Large intestine (tissue), 12 donors: ENCODE measurements around the gene STEAP1B. TPM values are rescaled to one million over a fixed set of nuclear protein-coding genes. Genes with fewer than 3 reads are reported as not detected.
"Not testable (repeated sequence)": the region's sequence is repeated elsewhere in the genome, so short reads cannot be mapped to it uniquely, and the experiment has no call there.

Experiments
- DNase-seq, 2 donors: peaks; one replicate each; pipeline versions ENCODE4 v3.0.0 to v3.0.0-alpha.2; 2013
- H3K27ac ChIP-seq: one replicate; pipeline ENCODE4 v1.5.1; 2013; ENCODE audit warnings: low read length
- H3K27me3 ChIP-seq: 2 replicates; pipeline ENCODE4 v1.6.1; 2013; ENCODE audit warnings: low read length; ENCODE audit not compliant: control insufficient read depth, insufficient read depth
- H3K36me3 ChIP-seq: 2 replicates; pipeline ENCODE4 v1.6.1; 2013; ENCODE audit warnings: low read length; ENCODE audit not compliant: control insufficient read depth, insufficient read depth
- H3K4me1 ChIP-seq: one replicate; pipeline ENCODE4 v1.6.1; 2013; ENCODE audit warnings: low read length; ENCODE audit not compliant: control insufficient read depth, insufficient read depth
- H3K4me3 ChIP-seq: one replicate; pipeline ENCODE4 v1.5.1; 2013; ENCODE audit warnings: low read length
- H3K9me3 ChIP-seq: one replicate; pipeline ENCODE4 v1.6.1; 2013; ENCODE audit warnings: mild to moderate bottlenecking, low read depth, low read length, moderate library complexity; ENCODE audit not compliant: control insufficient read depth
- WGBS: methylation state at CpG from one replicate; pipeline ENCODE4 v1.1.5; 2013; ENCODE audit warnings: low lambda C conversion rate; ENCODE audit not compliant: insufficient coverage; 5-methylcytosine and 5-hydroxymethylcytosine counted together
- long read RNA-seq, 11 donors: transcript quantifications; one replicate each; lab custom pipeline, GENCODE V29; 2026
- polyA plus RNA-seq: library from polyadenylated mRNA; unstranded; fragments of 120-200 nt; gene quantifications from one replicate; pipeline ENCODE4 v1.2.1, GENCODE V29; 2013

Gene STEAP1B
- polyA plus RNA-seq: 1.5 TPM
- long read RNA-seq, donor 1: 0 reads
- long read RNA-seq, donor 2, partial matches to known transcripts: 1,744 of 1,744 reads
- long read RNA-seq, donor 2, other reads (novel, unspliced or antisense): 0 of 1,744 reads
- long read RNA-seq, donor 3: 0 reads
- long read RNA-seq, donor 4: 0 reads
- long read RNA-seq, donor 5: 0 reads
- long read RNA-seq, donor 6: 0 reads
- long read RNA-seq, donor 7: 0 reads
- long read RNA-seq, donor 8: 0 reads
- long read RNA-seq, donor 9, partial matches to known transcripts: 1,903 of 1,903 reads
- long read RNA-seq, donor 9, other reads (novel, unspliced or antisense): 0 of 1,903 reads
- long read RNA-seq, donor 10, partial matches to known transcripts: 0 of 5 reads
- long read RNA-seq, donor 10, other reads (novel, unspliced or antisense): 5 of 5 reads
- long read RNA-seq, donor 11: 0 reads

GRCh38 chr7:22499888-22500689, at the start of gene STEAP1B:
Gene STEAP1B (minus strand): TSS chr7:22500188. CDS start chr7:22494855, 5,333 bp downstream.
- not testable (repeated sequence) for H3K27ac ChIP-seq, H3K4me1 ChIP-seq, H3K9me3 ChIP-seq, H3K36me3 ChIP-seq, H3K27me3 ChIP-seq
- DNase-seq: peak; percentile 80 to 84
- peak within 1 kb of the TSS; percentile 18 for H3K4me3 ChIP-seq
- no CpG with 5 or more reads among the region's 55 CpGs for WGBS

GRCh38 chr7:22549051-22549450, 49.1 kb upstream of the STEAP1B start:
- H3K4me1 ChIP-seq: peaks cover 2% of the 10 kb centered on the region
- H3K4me3 ChIP-seq: no peak overlapping the region
- H3K9me3 ChIP-seq: no peaks in the 10 kb centered on the region
- WGBS: no CpG with 5 or more reads among the region's 5 CpGs
- no peaks in the 10 kb centered on the region for H3K36me3 ChIP-seq
- no peak for DNase-seq
- peaks cover 12% of the 10 kb centered on the region for H3K27me3 ChIP-seq
- H3K27ac ChIP-seq: no peak overlapping the region

DNA sequence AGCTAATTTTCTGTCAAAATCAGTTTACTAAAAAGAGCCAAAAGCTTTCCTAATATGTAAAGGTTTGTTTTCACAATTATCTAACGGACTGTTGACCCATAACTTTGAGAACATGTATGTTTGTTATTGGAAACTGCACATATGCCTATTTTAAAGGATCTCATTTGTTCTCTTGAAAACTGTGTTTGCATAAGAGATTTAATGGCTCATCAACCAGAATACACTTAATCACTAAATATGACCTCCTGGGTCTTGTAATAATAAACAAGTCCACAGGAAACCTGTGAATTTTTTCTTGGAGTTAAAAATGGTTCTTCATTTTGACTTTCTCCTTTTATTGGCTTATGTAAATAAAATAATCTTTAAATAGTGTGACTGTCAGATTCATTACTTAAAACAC, 48.3 kb upstream of the STEAP1B start:
- Histone ChIP-seq H3K4me3 (no peak overlapping the region), H3K27me3 (peaks cover 12% of the 10 kb centered on the region), H3K36me3 (no peaks in the 10 kb centered on the region), H3K9me3 (no peaks in the 10 kb centered on the region), H3K27ac (no peak overlapping the region), H3K4me1 (peaks cover 2% of the 10 kb centered on the region)
- DNase-seq: no peak
- 80% methylated on average over 1 of the region's 1 CpG for WGBS

GRCh38 chr7:22546769-22547168, 46.8 kb upstream of the STEAP1B start:
- no peak overlapping the region for H3K4me3 ChIP-seq
- no peak overlapping the region for H3K27ac ChIP-seq
- no peak for DNase-seq
- H3K4me1 ChIP-seq: peaks cover 2% of the 10 kb centered on the region
- H3K36me3 ChIP-seq: no peaks in the 10 kb centered on the region
- WGBS: 92% methylated on average over 3 of the region's 3 CpGs
- H3K27me3 ChIP-seq: peaks cover 12% of the 10 kb centered on the region
- H3K9me3 ChIP-seq: no peaks in the 10 kb centered on the region

DNA sequence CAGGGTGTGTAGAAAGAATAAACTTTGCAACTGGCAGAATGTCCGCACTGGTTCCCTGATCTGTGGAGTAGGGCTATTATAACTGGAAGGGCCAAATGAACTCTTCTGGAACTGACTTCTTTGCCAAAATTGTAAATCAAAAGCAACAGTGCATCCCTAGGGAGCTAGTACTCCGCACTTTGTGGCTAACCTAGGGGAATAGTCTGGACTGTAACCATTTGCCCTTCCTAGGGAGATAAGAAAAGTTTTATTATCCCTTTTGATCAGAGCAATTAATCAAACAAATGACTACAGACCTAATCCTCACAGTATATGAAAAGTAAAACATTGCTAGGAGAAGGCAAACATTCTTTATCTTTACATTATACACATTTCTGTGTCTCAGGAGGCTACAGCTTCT, 45.5 kb upstream of the STEAP1B start:
- peaks cover 9% of the 10 kb centered on the region for H3K27me3 ChIP-seq
- 0% methylated on average over 1 of the region's 2 CpGs for WGBS
- peaks cover 2% of the 10 kb centered on the region for H3K4me1 ChIP-seq
- no peak overlapping the region for H3K27ac ChIP-seq
- H3K9me3 ChIP-seq: no peaks in the 10 kb centered on the region
- no peak overlapping the region for H3K4me3 ChIP-seq
- no peaks in the 10 kb centered on the region for H3K36me3 ChIP-seq
- DNase-seq: no peak

DNA sequence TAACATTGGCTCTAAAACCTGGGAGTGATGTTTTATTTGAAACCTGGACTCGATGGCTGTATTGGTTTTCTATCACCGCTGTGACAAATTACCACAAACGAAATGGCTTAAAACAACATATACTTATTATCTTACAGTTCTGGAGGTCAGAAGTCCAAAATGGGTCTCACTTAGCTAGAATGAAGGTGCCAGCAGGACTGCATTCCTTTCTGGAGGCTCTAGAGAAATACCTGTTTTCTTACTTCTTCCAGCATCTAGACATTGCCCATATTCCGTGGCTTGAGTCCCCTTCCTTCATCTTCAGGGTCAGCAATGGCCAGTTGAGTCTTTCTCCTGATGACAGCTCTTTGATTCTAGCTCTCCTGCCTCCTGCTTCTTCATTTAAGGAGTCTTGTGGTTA, 44.3 kb upstream of the STEAP1B start:
- H3K27me3 ChIP-seq: peaks cover 4% of the 10 kb centered on the region
- no peaks in the 10 kb centered on the region for H3K9me3 ChIP-seq
- H3K4me1 ChIP-seq: no peaks in the 10 kb centered on the region
- WGBS: 83% methylated on average over 1 of the region's 4 CpGs
- DNase-seq: no peak
- no peak overlapping the region for H3K27ac ChIP-seq
- H3K4me3 ChIP-seq: no peak overlapping the region
- no peaks in the 10 kb centered on the region for H3K36me3 ChIP-seq

DNA sequence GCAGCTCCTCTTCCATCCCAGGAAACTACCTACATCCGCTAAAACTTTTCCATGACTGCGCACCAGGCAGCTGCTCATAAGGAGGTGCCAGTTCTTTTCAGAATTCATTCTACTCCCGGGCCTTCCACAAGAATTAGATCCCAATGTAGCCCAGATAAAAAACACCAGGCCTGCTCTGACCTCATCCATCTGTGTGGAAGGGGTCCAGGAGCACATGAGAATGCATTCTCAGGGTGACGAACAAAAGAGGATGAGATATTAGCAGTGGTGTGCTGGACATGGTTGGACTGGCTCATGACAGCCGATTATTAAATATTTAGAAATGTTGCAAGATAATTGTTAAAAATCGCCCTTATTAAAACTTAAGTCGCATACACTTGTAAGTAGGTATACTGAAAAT, 43.2 kb upstream of the STEAP1B start:
- WGBS: 80% methylated on average over 1 of the region's 7 CpGs
- H3K27me3 ChIP-seq: no peaks in the 10 kb centered on the region

DNA sequence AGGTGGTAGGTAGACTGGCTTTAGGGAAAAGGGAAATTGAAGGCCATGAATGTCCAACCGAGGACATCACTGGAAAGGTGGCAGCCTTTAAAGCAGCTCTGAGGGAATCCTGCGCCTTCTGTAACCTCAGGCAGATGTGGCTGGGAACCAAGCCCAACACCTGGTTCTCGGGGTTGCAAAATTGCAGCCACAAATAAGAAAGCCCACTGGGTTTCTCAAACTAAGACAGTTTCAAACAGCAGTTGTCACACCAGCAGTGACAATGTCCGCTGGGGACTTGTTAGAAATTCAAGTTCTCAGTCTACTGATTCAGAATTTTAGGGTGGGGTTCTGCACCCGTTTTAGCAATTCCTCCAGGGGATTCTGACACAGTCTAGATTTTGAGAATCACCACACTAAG, 42.7 kb upstream of the STEAP1B start:
- Histone ChIP-seq H3K36me3 (no peaks in the 10 kb centered on the region), H3K9me3 (no peaks in the 10 kb centered on the region), H3K27ac (no peak overlapping the region), H3K27me3 (no peaks in the 10 kb centered on the region), H3K4me1 (no peaks in the 10 kb centered on the region), H3K4me3 (no peak overlapping the region)
- WGBS: no CpG with 5 or more reads among the region's 5 CpGs
- DNase-seq: no peak

More for the DNA sequence above, 43.2 kb upstream of the STEAP1B start:
- Histone ChIP-seq H3K27ac (no peak overlapping the region), H3K4me3 (no peak overlapping the region), H3K36me3 (no peaks in the 10 kb centered on the region), H3K4me1 (no peaks in the 10 kb centered on the region), H3K9me3 (no peaks in the 10 kb centered on the region)
- DNase-seq: no peak

DNA sequence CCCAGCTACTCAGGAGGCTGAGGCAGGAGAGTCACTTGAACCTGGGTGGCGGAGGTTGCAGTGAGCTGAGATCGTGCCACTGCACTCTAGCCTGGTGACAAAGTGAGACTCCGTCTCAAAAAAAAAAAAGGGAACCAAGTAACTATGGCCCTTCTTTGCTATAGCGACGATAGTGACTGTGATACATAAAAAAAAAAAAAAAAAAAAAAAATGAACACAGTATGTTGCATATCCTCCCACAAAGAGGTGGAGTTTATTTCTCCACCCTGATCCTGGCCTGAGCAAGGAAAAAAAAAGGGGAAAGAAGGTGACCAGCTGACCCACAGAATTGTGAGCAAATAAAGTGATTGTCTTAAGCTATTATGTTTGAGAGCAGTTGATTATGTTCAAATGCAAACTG, 42.3 kb upstream of the STEAP1B start:
- DNase-seq: no peak
- Histone ChIP-seq H3K36me3 (no peaks in the 10 kb centered on the region), H3K4me1 (no peaks in the 10 kb centered on the region), H3K27ac (no peak overlapping the region), H3K4me3 (no peak overlapping the region), H3K9me3 (no peaks in the 10 kb centered on the region), H3K27me3 (no peaks in the 10 kb centered on the region)
- no CpG with 5 or more reads among the region's 5 CpGs for WGBS

DNA sequence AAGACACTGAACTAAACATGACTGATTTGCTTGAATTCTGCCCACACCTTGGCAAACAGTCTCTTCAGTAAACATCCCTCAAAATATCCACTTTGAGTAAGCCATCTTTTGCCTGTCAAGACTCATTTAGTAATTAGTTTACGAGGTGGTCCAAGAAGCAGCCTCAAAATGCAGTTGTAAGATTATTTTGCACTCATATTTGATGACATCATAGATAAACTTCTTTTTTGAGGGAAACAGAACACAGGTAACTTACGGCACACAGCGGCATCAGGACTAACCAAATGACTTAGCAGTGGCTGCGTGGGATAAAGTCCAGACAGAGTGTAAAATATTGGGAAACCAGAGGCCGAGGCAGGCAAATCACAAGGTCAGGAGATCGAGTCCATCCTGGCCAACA, 41.8 kb upstream of the STEAP1B start:
- Histone ChIP-seq H3K27me3 (no peaks in the 10 kb centered on the region), H3K9me3 (no peaks in the 10 kb centered on the region), H3K4me3 (no peak overlapping the region), H3K36me3 (no peaks in the 10 kb centered on the region), H3K4me1 (no peaks in the 10 kb centered on the region), H3K27ac (no peak overlapping the region)
- no CpG with 5 or more reads among the region's 6 CpGs for WGBS
- DNase-seq: no peak
